GM12875 (cell line): Measurements from ENCODE around the gene ODAD2.

Experiments
- H3K4me3 ChIP-seq: one replicate; pipeline ENCODE4 v1.5.1; 2011; ENCODE audit warnings: low read depth, low read length, control low read depth
- TF ChIP-seq, protein P1 (sequence below): IDR thresholded peaks from 2 replicates; pipeline ENCODE4 v1.5.1; 2011; ENCODE audit warnings: low read depth, mild to moderate bottlenecking, control low read depth, inconsistent platforms, low read length, moderate library complexity, borderline replicate concordance; ENCODE audit not compliant: insufficient read depth

Gene ODAD2

GRCh38 chr10:27819781-27820531 is 178.9 kb downstream of the ODAD2 start:
- TF ChIP-seq, protein P1, sequence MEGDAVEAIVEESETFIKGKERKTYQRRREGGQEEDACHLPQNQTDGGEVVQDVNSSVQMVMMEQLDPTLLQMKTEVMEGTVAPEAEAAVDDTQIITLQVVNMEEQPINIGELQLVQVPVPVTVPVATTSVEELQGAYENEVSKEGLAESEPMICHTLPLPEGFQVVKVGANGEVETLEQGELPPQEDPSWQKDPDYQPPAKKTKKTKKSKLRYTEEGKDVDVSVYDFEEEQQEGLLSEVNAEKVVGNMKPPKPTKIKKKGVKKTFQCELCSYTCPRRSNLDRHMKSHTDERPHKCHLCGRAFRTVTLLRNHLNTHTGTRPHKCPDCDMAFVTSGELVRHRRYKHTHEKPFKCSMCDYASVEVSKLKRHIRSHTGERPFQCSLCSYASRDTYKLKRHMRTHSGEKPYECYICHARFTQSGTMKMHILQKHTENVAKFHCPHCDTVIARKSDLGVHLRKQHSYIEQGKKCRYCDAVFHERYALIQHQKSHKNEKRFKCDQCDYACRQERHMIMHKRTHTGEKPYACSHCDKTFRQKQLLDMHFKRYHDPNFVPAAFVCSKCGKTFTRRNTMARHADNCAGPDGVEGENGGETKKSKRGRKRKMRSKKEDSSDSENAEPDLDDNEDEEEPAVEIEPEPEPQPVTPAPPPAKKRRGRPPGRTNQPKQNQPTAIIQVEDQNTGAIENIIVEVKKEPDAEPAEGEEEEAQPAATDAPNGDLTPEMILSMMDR = no peak
- H3K4me3 ChIP-seq = no peak overlapping the region

DNA sequence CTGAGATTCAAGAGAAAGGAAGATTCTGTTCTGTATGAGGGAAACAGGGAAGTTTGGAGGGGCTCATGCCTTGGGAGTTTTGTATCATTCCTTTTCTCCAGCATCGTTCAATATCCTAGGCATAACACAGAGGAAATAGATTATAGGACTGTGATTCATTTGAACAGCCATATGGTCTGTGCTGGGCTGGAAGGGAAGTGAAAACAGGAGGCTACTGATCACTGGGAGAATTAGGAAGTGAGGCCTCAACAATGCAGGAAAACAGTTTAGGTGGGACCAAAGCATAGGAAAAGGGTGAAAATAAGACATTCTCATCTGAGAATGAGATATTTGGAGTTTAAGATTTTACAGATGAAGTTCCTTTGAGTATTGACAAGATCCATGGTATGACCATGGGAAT is 182.6 kb downstream of the ODAD2 start:
- TF ChIP-seq, protein P1 = no peak
- no peak overlapping the region for H3K4me3 ChIP-seq

DNA sequence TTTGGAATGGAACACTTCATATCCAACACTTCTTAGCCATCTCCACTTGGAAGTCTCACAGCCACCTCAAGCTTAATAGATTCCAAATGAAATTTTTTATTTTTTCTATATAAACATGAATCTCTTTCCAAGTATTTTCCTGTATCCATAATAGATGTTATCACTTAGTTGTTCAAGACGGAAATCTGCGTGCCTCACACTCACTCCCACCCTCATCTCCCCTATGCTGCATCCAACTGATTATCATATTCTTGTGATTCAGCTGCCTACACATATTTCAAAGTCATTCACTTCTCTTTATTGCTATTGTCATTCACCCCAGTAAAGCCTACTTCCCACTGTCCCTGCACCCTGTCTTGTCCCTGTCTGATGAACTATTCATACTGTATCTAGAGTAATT is 183.0 kb downstream of the ODAD2 start:
- H3K4me3 ChIP-seq = no peak overlapping the region
- TF ChIP-seq, protein P1 = no peak

GRCh38 chr10:27815261-27815660 is 183.6 kb downstream of the ODAD2 start:
- TF ChIP-seq, protein P1 = no peak
- H3K4me3 ChIP-seq = no peak overlapping the region

DNA sequence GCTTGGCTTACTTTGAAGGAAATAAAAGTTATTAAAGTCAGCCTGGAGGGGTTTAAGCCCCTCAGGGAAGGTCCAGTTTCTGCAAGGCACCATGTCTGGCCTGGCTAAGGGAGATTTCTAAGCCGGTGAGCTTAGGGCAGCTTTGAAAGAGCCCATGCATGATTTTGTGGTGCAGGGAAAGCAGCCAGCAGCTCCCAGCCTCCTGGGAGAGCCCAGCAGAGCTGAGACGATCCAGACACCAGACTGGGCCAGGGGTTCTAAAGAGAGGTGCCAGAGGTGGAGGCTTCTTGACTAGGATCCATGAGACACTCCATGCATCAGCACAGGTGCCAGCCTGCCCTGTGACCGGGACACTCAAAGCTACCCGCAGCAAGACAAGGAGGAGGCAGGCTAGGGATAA is 193.7 kb downstream of the ODAD2 start:
- H3K4me3 ChIP-seq = no peak overlapping the region
- TF ChIP-seq, protein P1 = no peak

DNA sequence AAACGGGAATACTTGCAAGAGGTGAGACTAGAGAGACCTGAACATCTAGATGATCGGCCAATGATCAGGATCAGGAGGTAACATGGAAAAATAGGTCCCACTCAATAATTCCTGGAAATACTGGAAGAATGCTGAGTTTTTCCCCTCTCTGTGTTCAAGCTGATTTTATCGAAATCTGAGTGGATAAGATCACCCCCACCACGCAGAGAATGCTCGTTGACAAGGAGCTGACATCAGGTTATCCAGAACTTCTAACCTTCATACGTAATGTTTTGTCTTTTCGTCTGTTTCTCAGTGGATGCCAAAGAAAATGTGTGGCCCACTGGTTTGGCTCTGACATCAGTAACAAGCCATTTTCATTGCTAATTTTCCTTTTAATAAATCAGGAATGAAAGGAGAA is 194.7 kb downstream of the ODAD2 start:
- no peak overlapping the region for H3K4me3 ChIP-seq
- TF ChIP-seq, protein P1 = no peak

DNA sequence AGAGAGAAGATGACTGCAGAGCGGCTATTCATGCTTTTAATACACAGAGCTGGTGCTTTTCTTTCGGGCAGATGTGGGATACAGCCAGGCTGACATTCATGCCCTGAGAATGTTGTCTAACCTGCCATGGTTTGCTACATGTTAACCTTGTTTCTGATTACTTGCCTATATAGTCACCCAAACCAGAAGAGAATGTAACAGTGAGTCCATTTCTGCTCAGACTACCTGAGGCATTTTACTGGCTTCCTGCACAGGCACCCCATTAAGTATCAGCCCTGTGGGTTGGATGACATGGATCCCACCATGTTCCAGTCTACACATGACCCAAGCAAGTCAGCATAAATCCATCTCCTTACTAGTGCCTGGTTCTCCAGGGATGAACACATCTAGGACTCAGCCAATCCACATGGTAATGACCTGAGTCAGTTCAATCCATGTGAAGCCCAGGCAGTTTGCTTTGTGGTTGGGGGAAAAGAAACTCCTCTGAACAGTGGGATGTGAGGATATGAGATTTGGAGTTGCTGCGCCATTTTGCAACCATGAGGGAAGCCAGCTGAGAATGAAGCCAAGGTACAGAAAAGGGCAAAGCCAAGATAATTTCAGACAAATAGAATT is 197.6 kb downstream of the ODAD2 start:
- no peak overlapping the region for H3K4me3 ChIP-seq
- TF ChIP-seq, protein P1 = no peak
